H1 (cell line): ENCODE measurements around the gene SORBS1. TPM values are rescaled to one million over a fixed set of nuclear protein-coding genes. Genes with fewer than 3 reads are reported as not detected.

Experiments used
- CHD2 ChIP-seq: IDR thresholded peaks from 2 replicates; pipeline ENCODE4 v1.6.1; 2012; ENCODE audit warnings: low read length, improper control_type of control experiment
- E2F6 ChIP-seq: IDR thresholded peaks from 2 replicates; pipeline ENCODE4 v1.6.1; 2012; ENCODE audit warnings: inconsistent platforms
- GTF2F1 ChIP-seq: IDR thresholded peaks from 2 replicates; pipeline ENCODE4 v1.6.1; 2012; ENCODE audit warnings: low read depth, low read length, improper control_type of control experiment, borderline replicate concordance
- JUND ChIP-seq: IDR thresholded peaks from 2 replicates; pipeline ENCODE4 v1.6.1; 2011; ENCODE audit warnings: mild to moderate bottlenecking, improper control_type of control experiment, low read length
- SIN3A ChIP-seq, 2 experiments: IDR thresholded peaks in 1 of 2; conservative IDR thresholded peaks in 1 of 2; 2 replicates each; pipeline ENCODE4 v1.6.1; 2011 to 2012; ENCODE audit warnings: low read length in 2 of 2, improper control_type of control experiment in 1 of 2, low read depth in 1 of 2, mild to moderate bottlenecking in 1 of 2
- YY1 ChIP-seq: IDR thresholded peaks from 2 replicates; pipeline ENCODE4 v1.6.1; 2011; ENCODE audit warnings: low read depth, mild to moderate bottlenecking, low read length
- ZNF274 ChIP-seq: IDR thresholded peaks from 2 replicates; pipeline ENCODE4 v1.7.0; 2012; ENCODE audit warnings: low read length, borderline replicate concordance; ENCODE audit errors: extremely low read depth
- polyA plus RNA-seq, 7 experiments: library from polyadenylated mRNA; depleted of rRNA in 3 of 7; stranded (reverse) in 5 of 7; unstranded in 2 of 7; fragments of >200 nt in 5 of 7; fragments of 200-250 nt in 2 of 7; gene quantifications; 1 replicate in 5 of 7; 2 replicates in 1 of 7; 4 replicates in 1 of 7; pipeline versions ENCODE4 v1.2.1 to v1.2.3, GENCODE V29; 2011 to 2013; ENCODE audit warnings: missing spikeins in 2 of 7, mixed read lengths in 2 of 7
- total RNA-seq: library from RNA; stranded (reverse); fragmentation: NEBNext Ultra II Directional; extraction: Animal tissue kit (Norgen Biotek cat#: 25700); gene quantifications from 2 replicates; pipeline ENCODE4 v1.2.1, GENCODE V29; 2021

SORBS1 gene
- total and polyA plus RNA-seq, 2 of the 8 experiments (the other 6 are each of a cell fraction or from before 2014, with no cell fraction given): 16.0 to 35.0 TPM

GRCh38 chr10:95504246-95504691, 56.9 kb downstream of the SORBS1 start (continued):
- TF ChIP-seq ZNF274 (no peak), SIN3A (conservative IDR thresholded peaks at IDR 0.05 in 1 of 2, IDR thresholded peaks at IDR 0.05 in 1 of 2; ENCODE audit: low read depth in 1 of 2, low read length in 2 of 2) (no peak), E2F6 (no peak), JUND (no peak), GTF2F1 (no peak), CHD2 (no peak), YY1 (no peak)
